Measurements from ENCODE around the gene ZFHX3. TPM values are rescaled to one million over a fixed set of nuclear protein-coding genes. Genes with fewer than 3 reads are reported as not detected.

ZFHX3 gene
- total RNA-seq, 1 donor from 2014 or later, result 51.4 TPM

DNA sequence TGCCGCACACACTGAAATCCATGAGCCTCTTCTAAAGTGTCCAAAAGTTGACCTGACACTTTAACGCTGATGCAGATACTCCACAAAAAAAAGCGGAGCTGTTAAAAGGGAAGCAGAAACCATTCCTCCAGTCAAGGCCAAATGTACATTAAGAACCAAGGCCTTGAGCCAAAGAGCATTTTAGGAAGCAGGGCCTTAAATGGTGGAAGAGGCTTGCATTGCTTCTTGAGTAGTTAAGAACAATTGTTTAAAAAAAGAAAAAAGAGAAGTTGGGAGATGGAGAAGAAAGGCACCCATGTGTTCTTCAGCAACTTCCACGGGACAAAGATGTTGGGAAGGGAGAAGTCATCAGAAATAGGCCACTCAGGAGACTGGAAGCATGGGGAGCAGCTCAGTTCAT lies 6.3 kb downstream of the ZFHX3 start:
- no peak for DNase-seq (ENCODE audit: low spot score)

DNA sequence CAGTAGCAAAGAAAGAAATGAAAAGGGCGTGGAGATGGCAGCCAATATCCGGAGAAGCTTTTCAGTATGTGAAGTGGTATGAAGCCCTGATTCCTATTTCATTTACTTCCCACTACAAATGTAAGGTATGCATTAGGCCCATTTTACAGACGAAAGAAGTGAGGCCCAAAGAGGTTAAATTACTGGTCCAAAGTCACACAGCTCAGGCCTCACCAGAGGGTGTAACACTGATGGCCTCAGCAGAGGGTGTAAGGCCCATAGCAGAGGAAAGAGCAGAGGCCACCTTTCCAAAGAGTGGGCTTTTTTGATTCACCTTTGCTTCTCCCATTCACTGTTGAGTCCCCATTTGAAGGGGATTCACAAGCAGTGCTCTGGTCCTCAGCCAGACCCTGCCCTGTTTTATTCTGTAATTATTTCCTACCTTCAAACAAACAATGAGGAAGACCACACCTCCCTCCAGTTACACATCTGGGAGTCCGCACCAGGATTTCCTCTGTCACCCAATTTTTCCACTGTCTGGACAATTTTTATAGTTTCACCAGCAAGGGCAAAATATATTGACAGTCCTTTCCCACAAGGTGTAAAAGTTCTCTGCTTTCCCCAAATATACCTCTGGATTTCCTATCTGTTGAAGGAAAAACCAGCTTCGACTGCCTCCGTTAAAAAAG lies 7.1 kb downstream of the ZFHX3 start:
- DNase-seq (ENCODE audit: low spot score), result no peak

DNA sequence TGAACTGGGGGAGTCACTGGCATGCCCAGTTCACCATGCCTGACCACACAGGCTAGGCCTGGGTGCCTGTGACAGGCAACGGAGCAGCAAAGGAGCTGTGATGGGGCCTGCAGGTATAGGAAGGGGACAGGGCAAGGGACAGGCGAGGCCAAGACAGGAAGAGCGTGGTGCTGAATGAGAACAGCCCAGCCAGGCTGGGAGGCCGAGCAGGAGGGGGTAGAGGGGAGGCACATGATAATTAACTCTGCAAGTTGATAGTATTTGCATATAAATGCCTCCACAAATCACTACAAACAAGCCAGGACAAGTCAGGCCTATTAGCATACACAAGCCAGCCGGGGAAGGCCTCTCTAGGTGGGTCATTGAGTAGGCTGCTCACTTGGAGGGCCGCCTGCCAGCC lies 7.8 kb downstream of the ZFHX3 start:
- no peak for DNase-seq (ENCODE audit: low spot score)

DNA sequence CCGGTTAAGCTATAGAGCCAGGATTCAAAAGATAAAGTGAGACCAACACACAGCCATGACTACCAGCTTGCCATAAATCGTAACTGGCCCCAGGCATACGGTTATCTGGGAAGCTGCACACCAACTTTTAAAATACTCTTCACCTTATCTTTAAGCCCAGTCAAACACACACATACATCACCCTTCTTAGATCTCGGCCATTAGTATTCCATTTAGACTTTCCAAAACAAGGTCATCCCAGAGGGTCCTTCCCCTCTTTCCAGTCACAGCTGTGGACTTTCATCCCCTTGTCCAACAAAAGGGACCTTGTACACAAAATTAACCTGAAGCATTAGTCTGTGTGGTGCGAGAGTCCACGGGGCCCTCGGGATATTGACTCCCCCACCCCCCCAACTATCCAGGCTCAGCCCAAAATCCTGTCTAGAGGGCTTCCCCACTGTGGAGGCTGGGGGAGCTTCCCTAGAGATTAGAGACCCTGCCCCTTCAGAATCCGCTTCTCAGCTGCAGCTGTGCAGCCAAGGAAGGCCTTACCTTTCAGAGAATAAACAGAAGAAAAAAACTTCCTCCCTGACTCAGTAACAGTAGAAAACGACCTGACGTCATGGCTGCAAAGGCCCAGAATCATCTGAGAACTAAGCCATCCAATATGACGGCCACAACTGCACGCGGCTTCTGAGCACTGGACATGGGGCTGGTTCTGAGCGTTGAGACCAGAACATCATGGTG lies 9.9 kb downstream of the ZFHX3 start:
- no peak for DNase-seq (ENCODE audit: low spot score)

DNA sequence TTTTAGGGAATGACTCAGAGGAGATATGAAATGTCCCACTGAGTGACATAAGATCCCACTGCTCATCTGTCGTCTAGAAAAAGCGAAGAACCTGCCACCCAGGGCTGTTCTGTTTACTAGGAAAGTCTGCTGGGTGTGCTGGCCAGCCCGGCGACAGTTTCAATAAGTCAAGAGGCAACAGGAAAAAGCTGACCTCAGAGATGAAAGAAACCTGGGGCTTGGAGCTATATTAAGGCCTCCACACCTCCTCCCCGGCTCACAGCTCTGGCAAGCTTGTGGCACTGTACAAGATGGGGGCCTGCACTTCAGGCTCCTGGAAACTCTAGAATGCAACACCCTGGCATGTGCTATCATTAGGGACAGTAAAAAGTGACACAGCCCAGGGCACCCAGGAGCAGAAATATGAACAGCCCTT lies 10.6 kb downstream of the ZFHX3 start:
- DNase-seq (ENCODE audit: low spot score), result no peak

DNA sequence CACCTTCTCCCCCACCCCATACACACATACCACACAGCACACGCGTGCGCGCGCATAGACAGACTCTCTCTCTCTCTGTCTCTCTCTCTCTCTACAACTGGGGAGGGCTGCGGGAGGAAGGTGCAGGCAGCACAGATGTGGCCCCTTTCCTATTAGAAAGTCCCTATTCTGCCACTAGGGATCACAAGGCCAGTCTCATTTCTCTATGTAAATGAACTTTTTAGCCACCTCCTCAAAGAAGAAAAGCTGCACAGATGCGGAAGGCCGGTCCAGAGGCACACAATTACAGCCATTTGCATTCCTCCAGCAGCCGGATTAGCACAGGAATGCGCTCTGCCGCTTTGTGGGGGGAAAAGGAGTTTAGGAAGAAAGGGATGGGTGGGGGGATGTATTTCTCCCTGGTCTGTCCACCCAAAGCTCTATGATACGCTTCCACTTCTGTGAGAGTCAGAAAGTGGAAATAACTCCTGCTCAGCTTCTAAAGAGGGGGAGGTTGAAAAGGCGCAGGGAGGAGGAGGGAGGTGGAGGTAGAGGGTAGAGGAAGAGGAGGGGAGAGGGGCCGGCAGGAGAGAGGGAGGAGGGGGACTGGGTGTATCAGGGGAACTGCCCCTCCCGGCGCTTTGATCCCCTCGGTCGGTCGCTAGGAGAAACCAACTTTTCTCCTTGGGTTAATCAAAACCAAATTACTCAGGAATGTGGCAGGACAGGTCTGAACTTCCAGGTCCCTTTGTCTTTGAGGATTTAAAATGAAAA lies 11.7 kb downstream of the ZFHX3 start:
- DNase-seq (ENCODE audit: low spot score), result no peak

DNA sequence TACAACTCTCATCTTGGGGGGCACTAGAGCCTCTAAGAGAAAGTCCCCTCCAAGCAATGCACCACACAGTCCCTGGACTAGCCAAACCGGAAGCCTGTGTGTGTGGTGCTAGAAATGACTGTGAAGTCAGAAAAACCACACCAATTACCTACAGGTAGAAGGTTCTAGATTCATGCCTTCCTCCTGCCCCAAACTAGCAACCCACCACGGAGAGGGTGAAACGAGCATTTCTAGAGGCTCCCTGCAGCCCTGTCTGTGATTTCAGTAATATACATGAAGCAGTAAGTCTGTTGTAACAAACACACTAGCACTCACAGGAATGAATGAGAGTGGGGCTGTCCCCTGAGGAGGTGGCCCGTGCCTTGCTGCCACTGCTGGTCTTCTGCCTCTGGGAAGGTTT lies 13.6 kb downstream of the ZFHX3 start:
- no peak for DNase-seq (ENCODE audit: low spot score)

DNA sequence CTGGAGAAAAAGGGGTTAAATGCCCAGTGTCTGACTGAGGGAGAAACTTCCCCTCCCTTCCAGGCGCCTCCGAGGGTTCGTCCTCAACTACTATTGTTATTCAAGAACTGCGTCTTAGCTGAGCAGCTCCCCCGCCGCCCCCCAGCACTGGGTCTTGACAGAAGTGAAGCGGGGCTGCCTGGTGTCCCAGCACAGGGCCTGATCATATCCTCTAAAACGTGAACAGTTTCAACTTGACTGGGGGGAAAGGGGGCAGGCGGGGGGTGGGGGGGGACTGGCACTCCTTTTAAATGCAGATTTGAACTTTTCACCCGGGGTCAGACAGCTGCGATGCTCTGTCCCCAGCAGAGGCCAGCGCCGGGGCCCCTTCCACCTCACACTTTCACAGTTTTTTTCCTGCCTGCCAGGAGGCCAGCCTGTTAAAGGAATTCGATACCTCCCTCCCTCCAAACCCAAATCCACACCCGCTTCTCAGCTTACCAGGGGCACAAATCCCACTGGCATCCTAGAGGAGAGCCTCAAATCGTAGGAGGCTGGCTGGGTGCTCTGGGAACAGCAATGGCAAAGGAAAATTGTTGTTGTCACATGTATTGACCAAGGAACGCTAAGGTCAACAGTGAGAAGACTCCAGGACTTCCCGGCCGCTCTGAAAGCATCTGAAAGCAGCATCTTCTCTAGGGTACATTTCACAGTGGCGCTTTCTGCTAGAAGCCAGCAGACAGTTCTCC lies 14.5 kb downstream of the ZFHX3 start:
- no peak for DNase-seq (ENCODE audit: low spot score)

DNA sequence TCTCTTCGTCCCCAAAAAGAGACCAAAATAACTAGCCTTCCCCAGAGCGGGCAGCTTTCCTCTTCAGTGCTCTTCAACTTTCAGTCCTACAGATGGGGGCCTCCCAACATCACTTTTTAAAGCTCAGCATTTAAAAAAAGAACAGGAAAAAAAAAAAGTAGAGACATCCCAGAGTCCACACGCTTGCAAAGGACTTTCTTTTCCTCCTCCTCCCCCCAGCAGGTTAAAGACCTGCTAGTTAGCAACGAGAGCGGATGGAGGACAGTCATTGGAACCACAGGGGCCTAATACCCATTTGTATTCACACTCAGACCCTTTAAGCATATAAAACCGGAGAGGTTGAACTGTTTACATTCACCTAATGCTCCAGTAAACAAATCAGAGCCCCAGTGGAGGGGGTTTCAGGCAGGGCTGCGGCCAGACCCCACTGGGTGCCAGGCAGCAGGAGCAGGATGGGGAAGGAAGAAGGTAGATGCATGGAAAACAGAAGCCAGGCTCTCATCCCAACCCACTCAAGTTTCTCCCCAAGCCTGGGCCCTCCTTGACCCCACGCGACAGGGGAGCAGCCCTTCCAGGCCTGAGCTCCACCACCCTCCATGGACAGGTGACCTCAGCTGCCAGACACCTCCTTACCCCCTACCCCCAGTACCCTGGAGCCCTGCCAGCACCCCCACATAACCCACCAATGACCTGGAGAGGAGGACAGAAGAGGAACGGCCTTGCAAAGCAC lies 15.2 kb downstream of the ZFHX3 start:
- DNase-seq (ENCODE audit: low spot score), result no peak

DNA sequence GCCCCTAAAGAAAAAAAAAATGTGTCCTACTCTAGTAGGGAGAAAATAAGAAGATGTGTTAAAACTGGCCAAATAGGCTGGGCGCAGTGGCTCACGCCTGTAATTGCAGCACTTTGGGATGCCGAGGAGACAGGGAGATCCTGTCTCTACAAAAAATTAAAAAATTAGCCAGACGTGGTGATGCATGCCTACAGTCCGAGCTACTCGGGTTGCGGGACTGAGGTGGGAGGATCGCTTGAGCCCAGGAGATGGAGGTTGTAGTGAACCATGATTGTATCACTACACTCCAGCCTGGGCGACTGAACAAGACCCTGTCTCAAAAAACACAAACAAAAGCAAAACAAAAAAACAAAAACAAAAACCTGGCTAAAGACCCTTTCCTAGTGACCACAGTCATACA lies 15.9 kb downstream of the ZFHX3 start:
- no peak for DNase-seq (ENCODE audit: low spot score)

DNA sequence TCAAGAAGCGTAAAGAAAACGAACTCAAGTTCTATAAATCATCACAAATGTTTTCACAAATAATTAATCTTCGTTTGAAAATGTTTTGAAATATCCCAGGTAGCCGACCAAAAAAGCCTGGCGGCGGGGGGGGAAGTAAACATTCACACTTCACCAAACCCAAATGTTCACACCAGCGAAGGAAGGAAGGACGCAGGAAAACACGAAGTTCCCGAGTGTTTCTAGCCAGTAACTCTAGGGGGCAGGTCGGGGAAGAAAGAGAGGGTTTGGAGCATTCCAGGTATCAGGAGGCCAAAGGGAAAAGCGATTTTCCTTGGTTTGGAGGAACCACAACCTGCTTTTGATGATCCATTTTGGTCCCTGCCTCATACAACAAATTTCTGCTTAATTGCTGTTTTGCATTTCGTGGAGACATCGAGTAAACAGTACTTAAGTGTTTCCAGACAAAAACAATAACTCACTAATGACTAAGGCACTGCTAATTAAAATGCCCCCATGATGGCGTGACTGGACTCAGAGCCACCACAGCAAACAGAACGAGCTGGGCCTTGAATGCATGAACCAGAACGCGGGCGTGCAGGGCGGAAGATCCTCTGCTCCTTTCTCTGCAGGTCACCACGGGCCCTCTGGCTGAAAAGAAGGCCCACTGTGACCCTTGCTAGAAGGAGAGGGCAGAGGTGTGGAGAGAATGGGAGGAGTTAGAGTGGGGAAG lies 16.6 kb downstream of the ZFHX3 start:
- DNase-seq (ENCODE audit: low spot score), result no peak

DNA sequence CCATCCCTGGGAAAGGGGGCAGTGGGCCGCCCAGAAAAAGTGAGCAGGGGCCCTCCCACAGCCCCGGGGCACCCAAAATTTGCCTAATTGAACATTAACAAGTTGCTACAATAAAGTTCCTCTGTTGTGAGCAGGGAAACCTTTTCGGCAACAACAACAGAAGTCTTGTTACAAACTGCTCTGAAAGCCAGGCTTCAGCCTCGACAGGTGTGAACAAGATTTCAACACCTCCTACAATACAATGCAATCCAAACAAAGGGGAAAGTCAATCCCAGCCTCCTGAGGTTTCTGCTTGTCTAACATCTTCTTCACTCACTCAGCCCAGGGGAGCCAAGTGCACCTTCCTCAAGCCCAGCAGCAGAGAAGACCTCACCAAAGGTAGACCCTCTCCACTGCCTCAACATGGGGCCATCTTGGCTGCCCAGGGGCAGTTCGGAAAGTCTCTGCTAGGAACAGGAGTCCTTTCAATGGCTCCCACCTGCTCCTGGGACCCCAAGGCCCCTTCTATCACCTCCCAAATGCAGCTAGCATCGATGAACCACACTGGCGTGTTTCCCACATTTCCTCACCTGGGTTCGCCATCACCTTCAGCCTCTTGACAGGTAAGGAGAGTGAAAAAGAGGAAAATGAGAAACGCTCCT lies 19.1 kb downstream of the ZFHX3 start:
- no peak for DNase-seq (ENCODE audit: low spot score)

DNA sequence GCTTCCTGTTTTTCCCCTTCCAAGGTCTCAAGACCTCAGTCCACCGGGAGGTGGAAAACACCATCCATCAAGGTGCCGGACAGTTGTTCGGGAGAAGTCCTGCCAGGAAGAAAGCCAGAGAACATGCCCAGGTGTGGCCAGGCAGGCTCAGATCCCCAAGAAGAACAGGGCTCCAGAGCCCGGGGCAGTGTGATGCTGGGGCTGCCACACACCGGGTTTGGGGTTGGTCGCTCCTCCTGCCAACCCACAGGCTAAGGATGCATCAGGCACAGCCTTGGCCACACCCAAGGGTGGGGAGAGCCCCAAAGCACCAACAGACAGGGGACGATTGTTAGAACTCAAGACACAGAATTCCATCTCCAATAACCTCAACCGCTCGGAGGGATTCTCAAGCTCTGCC lies 19.7 kb downstream of the ZFHX3 start:
- no peak for DNase-seq (ENCODE audit: low spot score)

DNA sequence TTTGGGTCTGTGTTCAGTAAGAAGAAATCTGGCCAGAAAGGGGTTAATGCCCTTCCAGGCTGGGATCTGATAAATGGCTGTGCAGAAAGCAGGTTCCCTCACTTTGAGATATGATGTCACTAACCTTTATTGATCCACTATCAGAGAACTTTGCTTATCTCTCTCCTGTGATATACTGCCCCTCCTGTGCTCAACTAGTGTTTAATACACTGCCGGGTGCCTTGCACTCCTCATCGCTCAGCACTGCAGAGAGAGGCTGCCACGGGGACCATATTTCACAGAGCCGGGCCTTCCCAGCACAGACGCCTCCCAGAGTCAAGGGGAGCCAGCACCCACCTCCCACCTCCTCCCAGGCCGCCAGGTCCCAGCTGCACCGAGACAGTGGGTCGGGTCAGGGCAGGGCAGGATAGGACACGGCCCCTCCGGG lies 20.2 kb downstream of the ZFHX3 start:
- DNase-seq (ENCODE audit: low spot score), result no peak

DNA sequence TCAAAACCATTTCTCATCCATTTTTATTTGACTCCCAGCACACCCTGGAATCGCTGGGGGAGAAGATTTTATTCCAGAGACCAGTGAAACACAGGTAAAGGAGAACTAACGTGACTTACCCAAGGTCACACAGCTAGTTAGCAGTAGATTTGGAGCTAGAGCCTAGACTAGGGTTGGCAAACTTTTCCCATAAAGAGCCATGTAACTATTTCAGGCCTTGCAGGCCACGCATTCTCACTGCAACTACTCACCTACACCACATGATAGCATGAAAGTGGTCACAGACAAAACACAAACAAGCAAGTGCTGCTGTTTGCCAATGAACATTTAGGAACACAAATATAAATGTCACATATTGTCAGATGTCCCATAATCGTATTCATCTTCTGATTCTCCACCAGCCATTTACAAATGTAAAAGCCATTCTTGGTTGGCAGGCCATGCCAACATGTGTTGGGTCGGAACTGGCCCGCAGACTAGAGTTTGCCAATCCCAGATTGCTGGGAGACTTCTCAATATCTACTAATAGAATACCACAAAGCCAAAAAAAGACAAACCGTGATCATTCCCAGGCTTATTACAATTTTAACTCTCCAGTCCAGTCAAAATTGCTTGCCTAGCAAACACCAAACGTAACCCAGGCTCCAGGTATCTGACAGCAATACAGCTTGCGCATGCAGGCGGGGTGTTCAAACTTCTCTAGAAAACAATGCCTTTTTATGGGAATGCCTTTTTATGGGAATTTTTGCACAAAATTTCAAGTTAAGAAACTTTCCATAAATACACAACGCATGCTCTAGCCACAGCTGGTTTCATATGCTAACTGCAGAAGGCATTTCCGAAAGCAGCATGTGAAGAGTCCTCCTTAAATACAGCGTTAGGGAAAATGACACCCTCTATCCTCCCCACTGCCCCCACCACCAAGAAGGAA lies 20.9 kb downstream of the ZFHX3 start:
- no peak for DNase-seq (ENCODE audit: low spot score)

DNA sequence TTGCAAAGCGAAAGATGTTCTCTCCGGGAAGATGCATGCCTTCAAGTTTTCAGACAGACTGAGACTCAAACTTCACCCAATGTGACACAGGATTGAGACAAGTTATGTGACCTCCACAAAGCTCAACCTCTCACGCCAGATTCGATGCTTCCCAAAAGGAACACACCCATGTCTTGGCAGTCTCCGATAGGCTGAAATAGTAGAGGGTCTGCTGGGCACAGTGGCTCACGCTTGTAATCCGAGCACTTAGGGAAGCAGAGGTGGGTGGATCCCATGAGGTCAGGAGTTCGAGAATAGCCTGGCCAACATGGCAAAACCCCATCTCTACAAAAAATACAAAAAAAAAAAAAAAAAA lies 22.1 kb downstream of the ZFHX3 start:
- DNase-seq (ENCODE audit: low spot score), result no peak

DNA sequence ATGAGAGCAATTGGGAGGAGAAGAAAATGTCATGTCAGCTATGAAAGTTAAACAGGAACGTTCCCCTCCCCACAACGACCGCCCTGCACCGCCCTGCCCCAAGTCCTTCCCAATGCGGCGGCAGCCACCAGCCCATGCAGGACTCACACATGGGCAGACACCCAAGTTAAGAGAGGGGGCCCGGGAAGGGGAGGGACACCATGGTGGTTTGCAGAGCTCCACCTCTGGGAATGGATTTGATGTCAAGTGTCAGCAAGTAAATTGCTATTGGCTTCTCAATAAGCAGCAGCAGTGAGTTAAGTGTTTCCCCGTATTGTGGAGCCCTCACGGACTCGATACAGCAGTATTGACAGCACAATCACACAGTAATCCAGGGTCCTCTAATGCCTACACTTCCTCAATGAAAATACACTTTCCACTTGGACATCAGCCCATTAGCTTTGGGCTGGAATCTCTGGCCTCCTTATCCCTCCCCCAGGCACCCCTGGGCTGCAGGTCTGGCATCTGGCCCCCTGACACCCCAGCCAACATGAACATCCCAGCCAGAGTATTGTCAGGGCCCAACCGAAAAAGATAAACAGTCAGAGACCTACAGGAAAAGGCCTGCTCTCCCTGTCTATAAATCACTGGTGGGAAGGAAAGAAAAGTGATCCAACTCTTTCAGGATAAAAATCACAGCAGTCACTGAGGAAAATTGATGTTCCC lies 22.6 kb downstream of the ZFHX3 start:
- DNase-seq (ENCODE audit: low spot score), result no peak

DNA sequence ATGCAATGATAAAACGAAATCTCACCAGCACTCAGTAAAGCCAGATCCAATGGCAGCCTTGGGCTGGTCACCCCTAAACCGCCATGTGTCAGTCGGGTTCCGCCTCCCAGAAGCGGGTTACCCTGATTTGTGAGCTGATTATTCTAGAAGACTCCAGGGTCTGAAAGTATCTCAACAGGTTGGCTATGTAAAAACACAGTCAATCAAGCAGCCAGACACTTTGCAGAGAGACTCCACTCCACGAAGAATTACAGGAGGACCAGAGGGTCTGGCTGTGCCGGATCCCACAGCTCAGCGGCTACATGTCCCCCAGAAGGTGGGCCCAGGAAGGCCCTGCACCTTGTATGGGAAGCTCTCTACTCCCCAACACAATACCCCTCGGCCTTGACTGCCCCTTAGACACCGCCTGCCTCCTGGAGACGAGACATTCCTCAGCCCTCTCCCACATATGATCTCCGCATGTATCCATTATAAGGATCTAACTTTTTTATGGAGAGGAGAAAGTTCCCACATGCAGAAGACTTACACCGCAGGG lies 23.3 kb downstream of the ZFHX3 start:
- no peak for DNase-seq (ENCODE audit: low spot score)

Data from mucosa of gallbladder (tissue), 1 donor.